ENCODE measurements around the gene INPP5A. TPM values are rescaled to one million over a fixed set of nuclear protein-coding genes. Genes with fewer than 3 reads are reported as not detected.
"Not testable (repeated sequence)": the region's sequence is repeated elsewhere in the genome, so short reads cannot be mapped to it uniquely, and the experiment has no call there.

INPP5A gene
- total and polyA plus RNA-seq, 10 donors: 11.1 to 41.3 (median 30.8) TPM

GRCh38 chr10:132597654-132598053 is 60.1 kb downstream of the INPP5A start:
- TF ChIP-seq CTCF (IDR thresholded peaks at IDR 0.05 in 8 of 11, conservative IDR thresholded peaks at IDR 0.05 in 3 of 11): no peak
- Histone ChIP-seq H3K36me3 (peaks cover 0 to 7% (median 0%) of the 10 kb centered on the region in 6 donors), H3K4me1 (peaks cover 15 to 59% (median 39%) of the 10 kb centered on the region in 6 donors), H3K27ac (no peak overlapping the region), H3K9me3 (peaks cover 0 to 26% (median 22%) of the 10 kb centered on the region in 8 donors), H3K4me3 (no peak overlapping the region), H3K27me3 (replicated peaks in 1 of 7) (no peaks in the 10 kb centered on the region)
- DNase-seq: no peak
- 86 to 95% (median 90%) methylated on average over 15 to 21 of the region's 21 CpGs for WGBS, 5 donors
- intact Hi-C loops (cut with DNase I; ENCODE audit: low total_unique reads): no loop called here

GRCh38 chr10:132599023-132599618 is 61.5 kb downstream of the INPP5A start:
- H3K27me3 ChIP-seq (replicated peaks in 1 of 7); H3K4me3 ChIP-seq; H3K27ac ChIP-seq; DNase-seq; intact Hi-C loops (cut with DNase I; ENCODE audit: low total_unique reads): not testable (repeated sequence)
- 95 to 99% (median 96%) methylated on average over 9 of the region's 9 CpGs for WGBS, 5 donors
- Histone ChIP-seq H3K4me1 (peaks cover 7 to 44% (median 24%) of the 10 kb centered on the region in 6 donors), H3K9me3 (peaks cover 0 to 26% (median 22%) of the 10 kb centered on the region in 8 donors), H3K36me3 (peaks cover 0 to 16% (median 0%) of the 10 kb centered on the region in 6 donors)

GRCh38 chr10:132599732-132600131 is 62.1 kb downstream of the INPP5A start:
- H3K4me3 ChIP-seq: no peak overlapping the region
- H3K27me3 ChIP-seq (replicated peaks in 1 of 7): no peaks in the 10 kb centered on the region
- TF ChIP-seq POLR2A (IDR thresholded peaks at IDR 0.05) (no peak), POLR2AphosphoS5 (IDR thresholded peaks at IDR 0.05) (no peak), CTCF (IDR thresholded peaks at IDR 0.05 in 8 of 11, conservative IDR thresholded peaks at IDR 0.05 in 3 of 11) (no peak)
- H3K9me3 ChIP-seq: peaks cover 0 to 26% (median 22%) of the 10 kb centered on the region in 8 donors
- peaks cover under 1 to 38% (median 18%) of the 10 kb centered on the region in 6 donors for H3K4me1 ChIP-seq
- no peak overlapping the region for H3K27ac ChIP-seq
- DNase-seq: peak; percentile 48
- intact Hi-C loops (cut with DNase I; ENCODE audit: low total_unique reads): no loop called here
- 97 to 100% (median 99%) methylated on average over 1 to 3 of the region's 3 CpGs; no CpG with 5 or more reads in 1 of the 5 donors for WGBS, 5 donors
- peaks cover 0 to 16% (median 0%) of the 10 kb centered on the region in 6 donors for H3K36me3 ChIP-seq

GRCh38 chr10:132600416-132600815 is 62.8 kb downstream of the INPP5A start:
- no peaks in the 10 kb centered on the region for H3K27me3 ChIP-seq (replicated peaks in 1 of 7)
- no peak for DNase-seq
- H3K4me1 ChIP-seq: peaks cover 0 to 33% (median 12%) of the 10 kb centered on the region in 6 donors
- 74 to 100% (median 95%) methylated on average over 3 of the region's 3 CpGs for WGBS, 5 donors
- no peak overlapping the region for H3K4me3 ChIP-seq
- H3K9me3 ChIP-seq: peaks cover 0 to 26% (median 22%) of the 10 kb centered on the region in 8 donors
- TF ChIP-seq POLR2AphosphoS5 (IDR thresholded peaks at IDR 0.05) (no peak), POLR2A (IDR thresholded peaks at IDR 0.05) (no peak), CTCF (IDR thresholded peaks at IDR 0.05 in 8 of 11, conservative IDR thresholded peaks at IDR 0.05 in 3 of 11) (no peak)
- H3K36me3 ChIP-seq: peaks cover 0 to 16% (median 0%) of the 10 kb centered on the region in 6 donors
- intact Hi-C loops (cut with DNase I; ENCODE audit: low total_unique reads): no loop called here
- no peak overlapping the region for H3K27ac ChIP-seq
